Upper lobe of right lung (tissue), 1 donor: ENCODE data around the gene DDO. TPM values are rescaled to one million over a fixed set of nuclear protein-coding genes. Genes with fewer than 3 reads are reported as not detected.

Experiments used
- ATAC-seq: fragments of 200-7000 bp; cut with Tn5 transposase; one replicate; pipeline ENCODE4 v1.9.1; 2020; ENCODE audit warnings: mild to moderate bottlenecking, moderate library complexity
- DNase-seq: peaks from one replicate; pipeline ENCODE4 v3.0.0-alpha.2; 2020
- H3K27ac ChIP-seq: fragments of 200-600 bp; one replicate; pipeline ENCODE4 v1.8.0; 2022
- H3K27me3 ChIP-seq: fragments of 200-600 bp; one replicate; pipeline ENCODE4 v1.8.0; 2022; ENCODE audit warnings: mild to moderate bottlenecking
- H3K36me3 ChIP-seq: fragments of 200-600 bp; one replicate; pipeline ENCODE4 v1.8.0; 2022
- H3K4me1 ChIP-seq: fragments of 200-600 bp; one replicate; pipeline ENCODE4 v1.8.0; 2022
- H3K4me3 ChIP-seq: fragments of 200-600 bp; one replicate; pipeline ENCODE4 v1.8.0; 2022; ENCODE audit warnings: mild to moderate bottlenecking
- H3K9me3 ChIP-seq: fragments of 200-600 bp; one replicate; pipeline ENCODE4 v1.8.0; 2022
- intact Hi-C: fragments of 100-400 bp; cut with DNase I; formaldehyde crosslinking; loops from one replicate; pipeline ENCODE4 v1.11.0; 2022
- total RNA-seq: library from RNA; stranded (reverse); fragmentation: NEBNext Ultra II Directional; extraction: Animal tissue kit (Norgen Biotek cat#: 25700); gene quantifications from one replicate; pipeline ENCODE4 v1.2.1, GENCODE V29; 2021
- TF ChIP-seq, protein P1 (sequence below): fragments of 200-600 bp; IDR thresholded peaks from one replicate; pipeline ENCODE4 v1.8.0; 2022; ENCODE audit warnings: antibody characterized with exemption
- donor health status: DM: no; HTN: yes; CAD: no; lungs with severe emphysema.

The DDO gene
- total RNA-seq, 1 donor from 2014 or later: 7.1 TPM

DNA sequence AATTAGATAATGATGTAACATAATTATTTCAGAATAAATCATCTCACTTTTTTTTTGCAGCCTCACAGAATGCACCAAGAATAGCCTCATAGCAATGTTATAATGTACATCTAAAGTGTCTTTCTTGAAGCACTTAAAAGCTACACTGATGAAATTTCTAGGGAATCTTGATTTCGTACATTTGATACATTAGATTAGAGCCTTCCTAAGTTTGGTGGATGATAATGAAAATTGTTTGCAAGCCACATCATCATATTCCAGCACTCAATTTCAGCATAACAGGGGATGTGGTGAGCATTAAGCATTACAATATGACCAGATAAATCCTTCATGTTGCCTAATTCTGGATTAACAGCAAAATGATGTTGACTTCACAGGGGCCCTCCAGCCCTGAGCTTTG lies 47.5 kb downstream of the DDO start:
- Histone ChIP-seq H3K36me3 (no peaks in the 10 kb centered on the region), H3K9me3 (no peaks in the 10 kb centered on the region), H3K4me3 (no peak overlapping the region), H3K27ac (no peak overlapping the region), H3K27me3 (no peaks in the 10 kb centered on the region), H3K4me1 (no peaks in the 10 kb centered on the region)
- DNase-seq (no peak), ATAC-seq (no peak)
- intact Hi-C loops: no loop called here
- TF ChIP-seq, protein P1, sequence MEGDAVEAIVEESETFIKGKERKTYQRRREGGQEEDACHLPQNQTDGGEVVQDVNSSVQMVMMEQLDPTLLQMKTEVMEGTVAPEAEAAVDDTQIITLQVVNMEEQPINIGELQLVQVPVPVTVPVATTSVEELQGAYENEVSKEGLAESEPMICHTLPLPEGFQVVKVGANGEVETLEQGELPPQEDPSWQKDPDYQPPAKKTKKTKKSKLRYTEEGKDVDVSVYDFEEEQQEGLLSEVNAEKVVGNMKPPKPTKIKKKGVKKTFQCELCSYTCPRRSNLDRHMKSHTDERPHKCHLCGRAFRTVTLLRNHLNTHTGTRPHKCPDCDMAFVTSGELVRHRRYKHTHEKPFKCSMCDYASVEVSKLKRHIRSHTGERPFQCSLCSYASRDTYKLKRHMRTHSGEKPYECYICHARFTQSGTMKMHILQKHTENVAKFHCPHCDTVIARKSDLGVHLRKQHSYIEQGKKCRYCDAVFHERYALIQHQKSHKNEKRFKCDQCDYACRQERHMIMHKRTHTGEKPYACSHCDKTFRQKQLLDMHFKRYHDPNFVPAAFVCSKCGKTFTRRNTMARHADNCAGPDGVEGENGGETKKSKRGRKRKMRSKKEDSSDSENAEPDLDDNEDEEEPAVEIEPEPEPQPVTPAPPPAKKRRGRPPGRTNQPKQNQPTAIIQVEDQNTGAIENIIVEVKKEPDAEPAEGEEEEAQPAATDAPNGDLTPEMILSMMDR: no peak

- H3K36me3 ChIP-seq: no peaks in the 10 kb centered on the region
- no peak overlapping the region for H3K27ac ChIP-seq
- H3K4me1 ChIP-seq: no peaks in the 10 kb centered on the region
- ATAC-seq (no peak), DNase-seq (no peak)
- H3K27me3 ChIP-seq: no peaks in the 10 kb centered on the region
- intact Hi-C loops: no loop called here
- H3K9me3 ChIP-seq: no peaks in the 10 kb centered on the region
- no peak overlapping the region for H3K4me3 ChIP-seq
- TF ChIP-seq, protein P1: no peak
These were observed 48.4 kb downstream of the DDO start for GRCh38 chr6:110366975-110367374.

DNA sequence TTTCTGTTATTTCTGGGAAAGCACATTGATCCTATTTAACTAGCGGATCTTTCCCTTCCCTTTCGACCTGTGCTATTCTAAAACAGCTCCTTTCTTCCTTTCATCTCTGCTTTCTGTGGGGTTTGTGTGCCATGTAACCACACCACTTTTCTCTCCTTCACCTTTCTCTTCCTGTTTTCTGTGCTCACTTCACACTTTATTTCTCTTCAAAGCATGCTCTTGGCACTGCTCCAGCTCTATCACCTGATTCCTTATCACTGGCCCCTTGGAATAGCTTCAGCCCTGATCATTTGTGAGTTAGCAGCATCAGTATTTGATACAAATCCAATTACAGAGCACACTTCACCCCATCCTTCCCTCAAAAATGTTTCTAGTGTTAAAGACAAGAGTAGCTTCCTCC lies 49.1 kb downstream of the DDO start:
- no peak for ATAC-seq
- intact Hi-C loops: no loop called here
- H3K27me3 ChIP-seq: no peaks in the 10 kb centered on the region
- H3K4me1 ChIP-seq: no peaks in the 10 kb centered on the region
- TF ChIP-seq, protein P1: no peak
- no peak overlapping the region for H3K4me3 ChIP-seq
- H3K27ac ChIP-seq: no peak overlapping the region
- no peaks in the 10 kb centered on the region for H3K9me3 ChIP-seq
- no peak for DNase-seq
- no peaks in the 10 kb centered on the region for H3K36me3 ChIP-seq

- Histone ChIP-seq H3K9me3 (no peaks in the 10 kb centered on the region), H3K4me1 (no peaks in the 10 kb centered on the region), H3K4me3 (no peak overlapping the region), H3K36me3 (no peaks in the 10 kb centered on the region), H3K27me3 (no peaks in the 10 kb centered on the region), H3K27ac (no peak overlapping the region)
- TF ChIP-seq, protein P1: no peak
- intact Hi-C loops: no loop called here
- DNase-seq: no peak
- no peak for ATAC-seq
These were observed 50.8 kb downstream of the DDO start for GRCh38 chr6:110364364-110365105.

- Histone ChIP-seq H3K27ac (no peak overlapping the region), H3K4me3 (no peak overlapping the region), H3K36me3 (no peaks in the 10 kb centered on the region), H3K4me1 (no peaks in the 10 kb centered on the region), H3K9me3 (no peaks in the 10 kb centered on the region), H3K27me3 (no peaks in the 10 kb centered on the region)
- TF ChIP-seq, protein P1: no peak
- intact Hi-C loops: no loop called here
- DNase-seq (no peak), ATAC-seq (no peak)
These were observed 51.6 kb downstream of the DDO start for GRCh38 chr6:110363748-110364147.

DNA sequence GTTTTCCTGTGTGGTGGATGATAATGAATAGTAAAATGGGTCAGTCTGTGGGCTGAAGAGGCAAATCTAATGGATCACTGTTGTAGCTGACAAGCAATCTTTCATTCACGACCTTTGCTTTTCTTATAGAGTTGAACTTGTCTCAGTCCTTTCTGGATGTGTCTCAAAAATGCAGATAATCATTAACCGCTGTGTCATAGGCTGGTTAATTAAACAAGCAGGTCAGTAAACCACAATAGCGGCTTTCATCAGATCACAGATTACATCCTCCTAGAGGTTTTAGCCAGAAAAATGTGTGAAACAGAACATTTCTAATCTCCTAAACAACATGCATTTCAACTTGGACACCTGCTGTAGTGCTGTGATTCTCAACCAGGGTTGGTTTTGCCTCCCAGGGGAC lies 54.7 kb downstream of the DDO start:
- TF ChIP-seq, protein P1: no peak
- Histone ChIP-seq H3K9me3 (no peaks in the 10 kb centered on the region), H3K4me1 (no peaks in the 10 kb centered on the region), H3K4me3 (no peak overlapping the region), H3K27ac (no peak overlapping the region), H3K27me3 (peaks cover 7% of the 10 kb centered on the region), H3K36me3 (no peaks in the 10 kb centered on the region)
- intact Hi-C loops: no loop called here
- no peak for ATAC-seq
- DNase-seq: no peak
